ENCODE measurements around the gene TTC12. TPM values are rescaled to one million over a fixed set of nuclear protein-coding genes. Genes with fewer than 3 reads are reported as not detected.

TTC12 gene
- total and polyA plus RNA-seq, 2 experiments from 2014 or later, result 6.7 to 7.7 TPM

GRCh38 chr11:113322158-113322557 is 7.8 kb downstream of the TTC12 start:
- Histone ChIP-seq H3K79me2 (ENCODE audit: insufficient read depth) (no peaks in the 10 kb centered on the region), H3K4me1 (ENCODE audit: insufficient read depth) (no peaks in the 10 kb centered on the region), H3K27me3 (replicated peaks; ENCODE audit: insufficient read depth) (no peaks in the 10 kb centered on the region), H3K9me3 (ENCODE audit: low read depth) (no peaks in the 10 kb centered on the region), H3K4me3 (no peak overlapping the region), H3K36me3 (ENCODE audit: low read depth) (no peaks in the 10 kb centered on the region), H3K27ac (no peak overlapping the region), H3F3A (ENCODE audit: insufficient read depth) (no peaks in the 10 kb centered on the region), H2AFZ (no peak overlapping the region), H3K9ac (no peak overlapping the region), H3K9me2 (ENCODE audit: insufficient read depth) (no peaks in the 10 kb centered on the region), H4K20me1 (ENCODE audit: insufficient read depth) (no peaks in the 10 kb centered on the region), H3K4me2 (ENCODE audit: unreplicated experiment) (no peak overlapping the region)
- in situ Hi-C loops (cut with MboI), result no loop called here
- DNase-seq, result no peak
- WGBS, 2 experiments (ENCODE audit: low coverage in 1 of 2, low lambda C conversion rate in 2 of 2, missing lambda C conversion rate in 2 of 2), result 82 to 83% methylated on average over 4 of the region's 4 CpGs
- TF ChIP-seq EZH2phosphoT487 (IDR thresholded peaks at IDR 0.05; ENCODE audit: insufficient read depth, low read depth) (no peak), EZH2 (IDR thresholded peaks at IDR 0.05; ENCODE audit: insufficient read depth, poor library complexity, severe bottlenecking) (no peak)

DNA sequence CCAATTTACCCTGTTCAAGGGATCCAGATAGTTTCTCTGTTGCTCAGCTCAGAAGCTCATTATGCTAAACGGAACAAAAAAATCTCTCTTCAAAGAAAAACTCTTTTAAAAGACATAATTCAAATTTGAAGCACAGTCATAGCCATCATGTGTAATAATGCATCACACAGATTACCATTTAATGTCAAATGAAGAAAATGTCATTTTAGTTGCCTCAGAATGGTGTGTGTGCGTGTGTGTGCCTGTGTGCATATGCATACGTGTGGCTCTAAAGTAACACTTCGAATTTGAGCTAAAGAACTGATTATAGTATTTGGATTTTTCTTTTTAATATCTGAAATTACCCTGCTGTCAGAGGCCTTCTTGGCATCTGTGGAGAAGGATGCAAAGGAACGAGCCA is 9.9 kb downstream of the TTC12 start:
- Histone ChIP-seq H3K9ac (no peak overlapping the region), H3K36me3 (ENCODE audit: low read depth) (no peaks in the 10 kb centered on the region), H3K27me3 (replicated peaks; ENCODE audit: insufficient read depth) (no peaks in the 10 kb centered on the region), H3K4me1 (ENCODE audit: insufficient read depth) (no peaks in the 10 kb centered on the region), H3K79me2 (ENCODE audit: insufficient read depth) (no peaks in the 10 kb centered on the region), H3K9me3 (ENCODE audit: low read depth) (no peaks in the 10 kb centered on the region), H3F3A (ENCODE audit: insufficient read depth) (no peaks in the 10 kb centered on the region), H4K20me1 (ENCODE audit: insufficient read depth) (no peaks in the 10 kb centered on the region), H3K9me2 (ENCODE audit: insufficient read depth) (no peaks in the 10 kb centered on the region), H3K4me3 (no peak overlapping the region), H3K27ac (no peak overlapping the region), H3K4me2 (ENCODE audit: unreplicated experiment) (no peak overlapping the region), H2AFZ (no peak overlapping the region)
- in situ Hi-C loops (cut with MboI), result no loop called here
- 91 to 94% methylated on average over 5 of the region's 5 CpGs for WGBS, 2 experiments (ENCODE audit: low coverage in 1 of 2, low lambda C conversion rate in 2 of 2, missing lambda C conversion rate in 2 of 2)
- no peak for DNase-seq
- no peak for TF ChIP-seq EZH2phosphoT487 (IDR thresholded peaks at IDR 0.05; ENCODE audit: insufficient read depth, low read depth)

- H3K4me1 ChIP-seq (ENCODE audit: insufficient read depth), result no peaks in the 10 kb centered on the region
- in situ Hi-C loops (cut with MboI), result no loop called here
- H3K9me2 ChIP-seq (ENCODE audit: insufficient read depth), result no peaks in the 10 kb centered on the region
- H3K27me3 ChIP-seq (replicated peaks; ENCODE audit: insufficient read depth), result no peaks in the 10 kb centered on the region
- no peaks in the 10 kb centered on the region for H4K20me1 ChIP-seq (ENCODE audit: insufficient read depth)
- no peaks in the 10 kb centered on the region for H3K36me3 ChIP-seq (ENCODE audit: low read depth)
- no peaks in the 10 kb centered on the region for H3K9me3 ChIP-seq (ENCODE audit: low read depth)
- no peaks in the 10 kb centered on the region for H3K79me2 ChIP-seq (ENCODE audit: insufficient read depth)
- H3K4me3 ChIP-seq, result no peak overlapping the region
- DNase-seq, result no peak
- 94 to 95% methylated on average over 2 of the region's 2 CpGs for WGBS, 2 experiments (ENCODE audit: low coverage in 1 of 2, low lambda C conversion rate in 2 of 2, missing lambda C conversion rate in 2 of 2)
- no peaks in the 10 kb centered on the region for H3F3A ChIP-seq (ENCODE audit: insufficient read depth)
- no peak overlapping the region for H3K4me2 ChIP-seq (ENCODE audit: unreplicated experiment)
- no peak overlapping the region for H2AFZ ChIP-seq
- no peak for TF ChIP-seq EZH2phosphoT487 (IDR thresholded peaks at IDR 0.05; ENCODE audit: insufficient read depth, low read depth)
- H3K9ac ChIP-seq, result no peak overlapping the region
- no peak overlapping the region for H3K27ac ChIP-seq
Measured at GRCh38 chr11:113329725-113330124, 15.3 kb downstream of the TTC12 start.

DNA sequence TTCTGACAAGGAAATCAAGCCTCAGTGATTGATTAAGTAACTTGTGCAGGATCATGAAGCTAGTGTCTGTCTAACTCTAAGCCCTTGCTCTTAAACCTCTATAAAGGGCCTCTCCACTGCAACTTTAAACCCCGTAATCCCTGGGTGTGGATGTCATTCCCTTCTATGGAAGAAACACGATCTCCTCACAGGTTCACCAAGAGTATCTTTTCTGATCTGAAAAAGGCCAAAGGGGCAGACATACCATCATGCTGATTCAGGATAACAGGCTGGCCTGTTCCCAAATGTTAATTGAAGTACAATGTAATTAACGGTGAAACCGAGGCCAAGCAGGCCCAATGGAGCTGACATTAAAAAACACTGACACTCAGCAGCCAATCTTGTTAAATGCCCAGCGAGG is 17.1 kb downstream of the TTC12 start:
- no peak overlapping the region for H3K27ac ChIP-seq
- H3F3A ChIP-seq (ENCODE audit: insufficient read depth), result no peaks in the 10 kb centered on the region
- no peaks in the 10 kb centered on the region for H4K20me1 ChIP-seq (ENCODE audit: insufficient read depth)
- peaks cover 3% of the 10 kb centered on the region; the same call in 1 of the 2 replicates for H3K36me3 ChIP-seq (ENCODE audit: low read depth)
- H2AFZ ChIP-seq, result no peak overlapping the region
- H3K4me1 ChIP-seq (ENCODE audit: insufficient read depth), result no peaks in the 10 kb centered on the region
- no peaks in the 10 kb centered on the region for H3K9me2 ChIP-seq (ENCODE audit: insufficient read depth)
- H3K79me2 ChIP-seq (ENCODE audit: insufficient read depth), result no peaks in the 10 kb centered on the region
- no peak overlapping the region for H3K4me2 ChIP-seq (ENCODE audit: unreplicated experiment)
- no peaks in the 10 kb centered on the region for H3K9me3 ChIP-seq (ENCODE audit: low read depth)
- H3K9ac ChIP-seq, result no peak overlapping the region
- TF ChIP-seq EZH2 (IDR thresholded peaks at IDR 0.05; ENCODE audit: insufficient read depth, poor library complexity, severe bottlenecking) (no peak), EZH2phosphoT487 (IDR thresholded peaks at IDR 0.05; ENCODE audit: insufficient read depth, low read depth) (no peak)
- in situ Hi-C loops (cut with MboI), result no loop called here
- 53 to 63% methylated on average over 5 of the region's 5 CpGs for WGBS, 2 experiments (ENCODE audit: low coverage in 1 of 2, low lambda C conversion rate in 2 of 2, missing lambda C conversion rate in 2 of 2)
- H3K27me3 ChIP-seq (replicated peaks; ENCODE audit: insufficient read depth), result no peaks in the 10 kb centered on the region
- no peak overlapping the region for H3K4me3 ChIP-seq
- DNase-seq, result no peak

DNA sequence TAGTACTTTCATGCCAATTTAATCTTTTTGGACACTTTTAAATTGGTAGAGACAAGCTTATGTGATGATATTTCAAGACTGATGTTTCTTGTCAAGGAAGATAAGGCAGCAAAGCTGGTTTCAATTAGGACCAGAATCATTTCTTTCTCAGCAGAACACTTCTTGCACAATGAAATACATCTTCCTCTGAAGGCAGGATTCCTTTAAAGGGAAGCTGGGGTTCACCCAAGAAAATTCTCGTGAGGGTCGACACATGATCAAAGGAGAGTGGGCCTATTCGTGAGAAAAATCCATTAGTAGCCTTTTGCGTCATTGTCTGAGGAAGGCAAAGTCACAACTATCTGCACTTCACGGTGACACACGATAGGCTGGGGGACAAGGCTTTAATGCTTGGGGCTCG is 17.6 kb downstream of the TTC12 start:
- H3K9me3 ChIP-seq (ENCODE audit: low read depth), result no peaks in the 10 kb centered on the region
- TF ChIP-seq EZH2 (IDR thresholded peaks at IDR 0.05; ENCODE audit: insufficient read depth, poor library complexity, severe bottlenecking) (no peak), EZH2phosphoT487 (IDR thresholded peaks at IDR 0.05; ENCODE audit: insufficient read depth, low read depth) (no peak)
- H3K27ac ChIP-seq, result no peak overlapping the region
- H3K9ac ChIP-seq, result no peak overlapping the region
- no peaks in the 10 kb centered on the region for H3K27me3 ChIP-seq (replicated peaks; ENCODE audit: insufficient read depth)
- no peaks in the 10 kb centered on the region for H3K79me2 ChIP-seq (ENCODE audit: insufficient read depth)
- H3K4me2 ChIP-seq (ENCODE audit: unreplicated experiment), result no peak overlapping the region
- no peaks in the 10 kb centered on the region for H3K4me1 ChIP-seq (ENCODE audit: insufficient read depth)
- peaks cover 3% of the 10 kb centered on the region; the same call in 1 of the 2 replicates for H3K36me3 ChIP-seq (ENCODE audit: low read depth)
- H3F3A ChIP-seq (ENCODE audit: insufficient read depth), result no peaks in the 10 kb centered on the region
- H3K4me3 ChIP-seq, result no peak overlapping the region
- no peaks in the 10 kb centered on the region for H4K20me1 ChIP-seq (ENCODE audit: insufficient read depth)
- H3K9me2 ChIP-seq (ENCODE audit: insufficient read depth), result no peaks in the 10 kb centered on the region
- DNase-seq, result no peak
- 51 to 54% methylated on average over 7 of the region's 7 CpGs for WGBS, 2 experiments (ENCODE audit: low coverage in 1 of 2, low lambda C conversion rate in 2 of 2, missing lambda C conversion rate in 2 of 2)
- in situ Hi-C loops (cut with MboI), result no loop called here
- no peak overlapping the region for H2AFZ ChIP-seq
